ENCODE measurements around the gene JUND.

JUND gene

DNA sequence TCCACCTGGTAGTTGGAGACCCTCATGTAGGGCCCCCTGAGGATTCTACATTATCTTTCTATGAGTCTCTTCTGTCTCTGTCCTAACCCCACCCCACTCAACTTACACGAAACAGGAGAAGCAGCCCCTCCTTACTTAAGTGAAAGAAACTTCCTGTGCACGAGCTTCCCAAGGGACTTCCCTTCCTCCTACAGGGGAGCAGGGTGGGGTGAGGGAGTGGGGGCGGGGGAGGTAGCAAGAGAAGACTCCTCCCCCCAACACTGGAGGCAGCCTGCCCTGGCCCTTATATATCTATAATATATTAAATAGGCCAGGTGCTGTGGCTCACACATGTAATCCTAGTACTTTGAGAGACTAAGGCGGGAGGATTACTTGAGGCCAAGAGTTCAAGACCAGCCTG, 49.6 kb downstream of the JUND start:
- DNase-seq (ENCODE audit: low spot score) = no peak
- TF ChIP-seq, protein P1, sequence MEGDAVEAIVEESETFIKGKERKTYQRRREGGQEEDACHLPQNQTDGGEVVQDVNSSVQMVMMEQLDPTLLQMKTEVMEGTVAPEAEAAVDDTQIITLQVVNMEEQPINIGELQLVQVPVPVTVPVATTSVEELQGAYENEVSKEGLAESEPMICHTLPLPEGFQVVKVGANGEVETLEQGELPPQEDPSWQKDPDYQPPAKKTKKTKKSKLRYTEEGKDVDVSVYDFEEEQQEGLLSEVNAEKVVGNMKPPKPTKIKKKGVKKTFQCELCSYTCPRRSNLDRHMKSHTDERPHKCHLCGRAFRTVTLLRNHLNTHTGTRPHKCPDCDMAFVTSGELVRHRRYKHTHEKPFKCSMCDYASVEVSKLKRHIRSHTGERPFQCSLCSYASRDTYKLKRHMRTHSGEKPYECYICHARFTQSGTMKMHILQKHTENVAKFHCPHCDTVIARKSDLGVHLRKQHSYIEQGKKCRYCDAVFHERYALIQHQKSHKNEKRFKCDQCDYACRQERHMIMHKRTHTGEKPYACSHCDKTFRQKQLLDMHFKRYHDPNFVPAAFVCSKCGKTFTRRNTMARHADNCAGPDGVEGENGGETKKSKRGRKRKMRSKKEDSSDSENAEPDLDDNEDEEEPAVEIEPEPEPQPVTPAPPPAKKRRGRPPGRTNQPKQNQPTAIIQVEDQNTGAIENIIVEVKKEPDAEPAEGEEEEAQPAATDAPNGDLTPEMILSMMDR (IDR thresholded peaks at IDR 0.05; ENCODE audit: borderline replicate concordance, control extremely low read depth, extremely low read depth, insufficient read depth, missing control alignments) = no peak
- in situ Hi-C loops (cut with MboI; ENCODE audit: low sequenced_read_pairs, unreplicated experiment) = no loop called here

DNA sequence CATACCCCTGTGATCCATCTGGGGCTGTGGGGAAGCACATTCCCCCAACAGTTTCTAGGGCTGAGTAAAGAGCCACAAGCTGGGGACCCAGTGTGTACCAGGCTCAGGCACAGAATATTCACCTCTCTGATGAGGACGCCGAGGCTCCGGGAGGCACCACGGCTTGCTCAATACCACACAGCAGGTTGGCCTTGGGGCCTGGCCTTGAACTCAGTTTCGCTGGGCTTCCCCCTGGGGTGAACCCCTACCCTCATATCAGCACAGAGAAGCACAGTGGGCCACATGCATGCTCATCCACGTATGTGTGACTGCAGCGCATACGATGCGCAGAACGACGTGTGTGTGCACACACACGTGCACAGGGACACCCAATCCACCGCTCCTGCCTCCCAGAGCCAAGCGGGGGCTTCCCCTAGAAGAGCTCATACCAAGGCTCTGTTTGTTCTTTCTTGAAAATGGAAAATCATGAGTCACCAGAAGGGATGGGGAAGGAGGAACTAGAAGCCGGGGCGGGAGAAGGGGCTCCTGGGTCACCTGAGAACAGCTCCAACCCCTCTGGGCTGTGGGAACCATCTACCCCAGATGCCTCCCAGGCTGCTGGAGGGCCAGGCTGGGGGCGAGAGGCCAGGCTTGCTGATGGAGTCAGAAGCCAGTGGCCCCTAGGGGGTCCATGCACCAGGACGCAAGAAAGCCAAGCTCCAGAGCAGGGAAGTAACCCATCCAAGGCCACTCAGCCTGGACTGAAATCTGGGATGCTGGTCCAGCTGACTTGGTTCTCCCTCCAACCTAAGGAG, 50.3 kb downstream of the JUND start:
- in situ Hi-C loops (cut with MboI; ENCODE audit: low sequenced_read_pairs, unreplicated experiment) = no loop called here
- DNase-seq (ENCODE audit: low spot score) = no peak
- TF ChIP-seq, protein P1 (IDR thresholded peaks at IDR 0.05; ENCODE audit: borderline replicate concordance, control extremely low read depth, extremely low read depth, insufficient read depth, missing control alignments) = no peak

DNA sequence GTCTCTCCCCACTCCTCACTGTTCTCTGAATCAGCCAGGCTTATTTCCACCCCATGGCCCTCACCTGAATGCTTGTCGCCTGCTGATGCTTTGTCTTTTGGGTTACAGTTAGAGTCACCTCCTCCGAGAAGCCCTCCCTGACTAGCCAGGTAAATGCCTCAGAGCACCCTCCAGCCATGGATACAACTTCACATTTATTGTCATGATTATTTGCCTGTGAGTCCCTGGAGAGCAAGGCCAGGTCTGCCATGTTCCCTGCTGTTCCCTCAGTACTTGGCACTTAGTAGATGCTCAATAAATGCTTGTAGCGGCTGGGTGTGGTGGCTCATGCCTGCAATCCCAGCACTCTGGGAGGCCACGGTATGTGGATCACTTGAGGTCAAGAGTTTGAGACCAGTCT, 51.5 kb downstream of the JUND start:
- TF ChIP-seq, protein P1 (IDR thresholded peaks at IDR 0.05; ENCODE audit: borderline replicate concordance, control extremely low read depth, extremely low read depth, insufficient read depth, missing control alignments) = no peak
- DNase-seq (ENCODE audit: low spot score) = no peak
- in situ Hi-C loops (cut with MboI; ENCODE audit: low sequenced_read_pairs, unreplicated experiment) = no loop called here
